Neutrophil (primary cell): ENCODE results near the gene HDAC1.

Experiments
- H3K27ac ChIP-seq: fragments of 200-600 bp; sonication (generic); 2 replicates; pipeline ENCODE4 v1.5.1; 2016; ENCODE audit warnings: mild to moderate bottlenecking, moderate library complexity
- H3K27me3 ChIP-seq: fragments of 200-600 bp; sonication (generic); 2 replicates; pipeline ENCODE4 v1.6.0; 2016; ENCODE audit warnings: mild to moderate bottlenecking
- H3K36me3 ChIP-seq: fragments of 200-600 bp; sonication (generic); 2 replicates; pipeline ENCODE4 v1.5.1; 2017
- H3K4me1 ChIP-seq, 2 experiments: fragments of 200-600 bp in 1 of 2; sonication (generic) in 1 of 2; 1 replicate in 1 of 2; 2 replicates in 1 of 2; pipeline versions ENCODE4 v1.5.1 to v1.6.1; 2013 to 2016; ENCODE audit warnings: low read depth in 1 of 2, low read length in 1 of 2, mild to moderate bottlenecking in 1 of 2, moderate library complexity in 1 of 2; ENCODE audit not compliant: control insufficient read depth in 1 of 2, insufficient read depth in 1 of 2
- H3K4me3 ChIP-seq, 2 experiments: fragments of 200-600 bp in 1 of 2; sonication (generic) in 1 of 2; 1 replicate in 1 of 2; 2 replicates in 1 of 2; pipeline ENCODE4 v1.5.1; 2013 to 2016; ENCODE audit warnings: low read depth in 1 of 2, low read length in 1 of 2, mild to moderate bottlenecking in 1 of 2, moderate library complexity in 1 of 2
- H3K9me3 ChIP-seq: fragments of 200-600 bp; sonication (generic); 2 replicates; pipeline ENCODE4 v1.5.1; 2016
- CTCF ChIP-seq: fragments of 200-600 bp; sonication (generic); IDR thresholded peaks from 2 replicates; pipeline ENCODE4 v1.5.1; 2016; ENCODE audit warnings: antibody characterized with exemption

The HDAC1 gene

GRCh38 chr1:32303358-32303757 is 11.5 kb downstream of the HDAC1 start:
- Histone ChIP-seq H3K9me3 (no peaks in the 10 kb centered on the region), H3K36me3 (peaks cover 41% of the 10 kb centered on the region), H3K27me3 (no peaks in the 10 kb centered on the region), H3K4me3 (no peak overlapping the region), H3K4me1 (no peaks in the 10 kb centered on the region), H3K27ac (no peak overlapping the region)
- TF ChIP-seq CTCF, result no peak

- TF ChIP-seq CTCF, result no peak
- Histone ChIP-seq H3K9me3 (no peaks in the 10 kb centered on the region), H3K4me1 (no peaks in the 10 kb centered on the region), H3K36me3 (peaks cover 39% of the 10 kb centered on the region), H3K27ac (no peak overlapping the region), H3K27me3 (no peaks in the 10 kb centered on the region), H3K4me3 (no peak overlapping the region)
Measured at GRCh38 chr1:32303997-32304622, 12.2 kb downstream of the HDAC1 start.

- no peak overlapping the region for H3K27ac ChIP-seq
- no peaks in the 10 kb centered on the region for H3K9me3 ChIP-seq
- H3K36me3 ChIP-seq, result peaks cover 38% of the 10 kb centered on the region
- H3K27me3 ChIP-seq, result no peaks in the 10 kb centered on the region
- H3K4me3 ChIP-seq, result no peak overlapping the region
- no peaks in the 10 kb centered on the region for H3K4me1 ChIP-seq
- no peak for TF ChIP-seq CTCF
Measured at GRCh38 chr1:32305310-32305709, 13.4 kb downstream of the HDAC1 start.

GRCh38 chr1:32307324-32307723 is 15.4 kb downstream of the HDAC1 start:
- TF ChIP-seq CTCF, result no peak
- no peaks in the 10 kb centered on the region for H3K9me3 ChIP-seq
- H3K4me3 ChIP-seq, result no peak overlapping the region
- H3K27me3 ChIP-seq, result no peaks in the 10 kb centered on the region
- H3K27ac ChIP-seq, result no peak overlapping the region
- H3K36me3 ChIP-seq, result peaks cover 35% of the 10 kb centered on the region
- no peaks in the 10 kb centered on the region for H3K4me1 ChIP-seq

GRCh38 chr1:32309960-32310359 is 18.1 kb downstream of the HDAC1 start:
- no peak for TF ChIP-seq CTCF
- Histone ChIP-seq H3K4me3 (no peak overlapping the region), H3K27ac (no peak overlapping the region), H3K4me1 (no peaks in the 10 kb centered on the region), H3K36me3 (peaks cover 15% of the 10 kb centered on the region), H3K9me3 (no peaks in the 10 kb centered on the region), H3K27me3 (no peaks in the 10 kb centered on the region)
